ENCODE data around the gene IMPDH2.

DNA sequence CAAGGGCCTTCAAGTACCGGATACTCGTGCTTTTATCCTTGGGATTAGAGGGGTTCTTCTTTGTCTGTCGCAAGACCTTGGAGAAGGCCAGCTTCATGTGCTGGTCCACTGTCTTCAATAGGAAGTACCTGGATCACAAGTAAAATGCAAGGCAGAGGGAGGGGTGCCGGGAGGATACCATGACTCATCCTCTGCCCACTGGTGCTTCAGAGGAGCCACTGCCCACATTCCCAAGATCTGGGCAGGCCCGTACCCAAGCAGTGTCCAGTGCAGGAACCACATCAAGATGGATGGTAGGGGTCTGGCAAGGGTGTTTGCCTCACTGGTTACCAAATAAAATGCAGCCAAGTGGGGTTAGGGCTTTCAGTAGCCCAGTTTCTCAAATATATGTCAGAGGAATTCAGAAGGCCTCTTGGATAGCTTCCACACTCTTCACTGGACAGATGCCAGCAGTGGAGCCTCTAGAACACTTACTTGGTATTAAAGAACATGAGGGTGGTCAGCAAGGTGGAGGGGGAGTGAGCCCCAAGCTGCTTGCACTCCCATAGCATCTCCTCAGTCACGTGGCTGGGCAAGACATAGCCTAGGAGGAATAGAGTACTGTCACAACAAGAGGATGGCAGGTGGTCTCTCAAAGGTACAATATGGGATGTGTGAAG is 3.6 kb upstream of the IMPDH2 start:
- TF ChIP-seq, protein P1, sequence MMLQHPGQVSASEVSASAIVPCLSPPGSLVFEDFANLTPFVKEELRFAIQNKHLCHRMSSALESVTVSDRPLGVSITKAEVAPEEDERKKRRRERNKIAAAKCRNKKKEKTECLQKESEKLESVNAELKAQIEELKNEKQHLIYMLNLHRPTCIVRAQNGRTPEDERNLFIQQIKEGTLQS (IDR thresholded peaks at IDR 0.05; ENCODE audit: insufficient read depth, low read depth, low read length): no peak
- TF ChIP-seq, protein P2, sequence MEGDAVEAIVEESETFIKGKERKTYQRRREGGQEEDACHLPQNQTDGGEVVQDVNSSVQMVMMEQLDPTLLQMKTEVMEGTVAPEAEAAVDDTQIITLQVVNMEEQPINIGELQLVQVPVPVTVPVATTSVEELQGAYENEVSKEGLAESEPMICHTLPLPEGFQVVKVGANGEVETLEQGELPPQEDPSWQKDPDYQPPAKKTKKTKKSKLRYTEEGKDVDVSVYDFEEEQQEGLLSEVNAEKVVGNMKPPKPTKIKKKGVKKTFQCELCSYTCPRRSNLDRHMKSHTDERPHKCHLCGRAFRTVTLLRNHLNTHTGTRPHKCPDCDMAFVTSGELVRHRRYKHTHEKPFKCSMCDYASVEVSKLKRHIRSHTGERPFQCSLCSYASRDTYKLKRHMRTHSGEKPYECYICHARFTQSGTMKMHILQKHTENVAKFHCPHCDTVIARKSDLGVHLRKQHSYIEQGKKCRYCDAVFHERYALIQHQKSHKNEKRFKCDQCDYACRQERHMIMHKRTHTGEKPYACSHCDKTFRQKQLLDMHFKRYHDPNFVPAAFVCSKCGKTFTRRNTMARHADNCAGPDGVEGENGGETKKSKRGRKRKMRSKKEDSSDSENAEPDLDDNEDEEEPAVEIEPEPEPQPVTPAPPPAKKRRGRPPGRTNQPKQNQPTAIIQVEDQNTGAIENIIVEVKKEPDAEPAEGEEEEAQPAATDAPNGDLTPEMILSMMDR (IDR thresholded peaks at IDR 0.05; ENCODE audit: control extremely low read depth in 1 of 3, insufficient read depth in 1 of 3, low read depth in 1 of 3, low read length in 3 of 3): no peak
- no peak for TF ChIP-seq RAD21 (IDR thresholded peaks at IDR 0.05 in 1 of 2, conservative IDR thresholded peaks at IDR 0.05 in 1 of 2; ENCODE audit: low read depth in 2 of 2, low read length in 2 of 2)
- TF ChIP-seq TCF12 (IDR thresholded peaks at IDR 0.05; ENCODE audit: low read depth, low read length): no peak
- TF ChIP-seq POLR2A (IDR thresholded peaks at IDR 0.05; ENCODE audit: control extremely low read depth in 1 of 2, low read depth in 2 of 2, low read length in 2 of 2): no peak
- no peak for TF ChIP-seq CREB1 (IDR thresholded peaks at IDR 0.05)
- TF ChIP-seq EZH2 (IDR thresholded peaks at IDR 0.05; ENCODE audit: low read depth, low read length, severe bottlenecking): no peak
- TF ChIP-seq SUZ12 (IDR thresholded peaks at IDR 0.05; ENCODE audit: low read length): no peak
- TF ChIP-seq, protein P3, sequence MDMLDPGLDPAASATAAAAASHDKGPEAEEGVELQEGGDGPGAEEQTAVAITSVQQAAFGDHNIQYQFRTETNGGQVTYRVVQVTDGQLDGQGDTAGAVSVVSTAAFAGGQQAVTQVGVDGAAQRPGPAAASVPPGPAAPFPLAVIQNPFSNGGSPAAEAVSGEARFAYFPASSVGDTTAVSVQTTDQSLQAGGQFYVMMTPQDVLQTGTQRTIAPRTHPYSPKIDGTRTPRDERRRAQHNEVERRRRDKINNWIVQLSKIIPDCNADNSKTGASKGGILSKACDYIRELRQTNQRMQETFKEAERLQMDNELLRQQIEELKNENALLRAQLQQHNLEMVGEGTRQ (IDR thresholded peaks at IDR 0.05; ENCODE audit: low read length): no peak
- no peak for TF ChIP-seq JUND (IDR thresholded peaks at IDR 0.05; ENCODE audit: low read length)
- no peak for TF ChIP-seq EGR1 (IDR thresholded peaks at IDR 0.05; ENCODE audit: borderline replicate concordance, low read depth, low read length)
- no peak for TF ChIP-seq GABPA (IDR thresholded peaks at IDR 0.05; ENCODE audit: borderline replicate concordance, insufficient read depth, low read length)

All from H1 (cell line).